ENCODE measurements around the gene DCAF8L2.
"Not testable (repeated sequence)": the region's sequence is repeated elsewhere in the genome, so short reads cannot be mapped to it uniquely, and the experiment has no call there.

GRCh38 chrX:27683566-27684208, 93.5 kb downstream of the DCAF8L2 start:
- TF ChIP-seq ELF4 (IDR thresholded peaks at IDR 0.05); TARDBP (IDR thresholded peaks at IDR 0.05); NFRKB (IDR thresholded peaks at IDR 0.05); BHLHE40 (IDR thresholded peaks at IDR 0.05; ENCODE audit: borderline replicate concordance); FOXK2 (IDR thresholded peaks at IDR 0.05); ZNF384 (IDR thresholded peaks at IDR 0.05); SUZ12 (IDR thresholded peaks at IDR 0.05); PKNOX1 (IDR thresholded peaks at IDR 0.05); FOXM1 (IDR thresholded peaks at IDR 0.05; ENCODE audit: borderline replicate concordance); FOXA1 (IDR thresholded peaks at IDR 0.05); SP1 (IDR thresholded peaks at IDR 0.05): not testable (repeated sequence)

Data from HEK293T (cell line).